ENCODE results near the gene TUBA3D.
"Not testable (repeated sequence)": the region's sequence is repeated elsewhere in the genome, so short reads cannot be mapped to it uniquely, and the experiment has no call there.

TUBA3D gene

GRCh38 chr2:131484906-131485460, 9.1 kb downstream of the TUBA3D start:
- DNase-seq, result not testable (repeated sequence)

- DNase-seq, result not testable (repeated sequence)
These were observed 10.4 kb downstream of the TUBA3D start for GRCh38 chr2:131486201-131486902.

- DNase-seq, result no peak
These were observed 12.6 kb downstream of the TUBA3D start for GRCh38 chr2:131488306-131489205.

DNA sequence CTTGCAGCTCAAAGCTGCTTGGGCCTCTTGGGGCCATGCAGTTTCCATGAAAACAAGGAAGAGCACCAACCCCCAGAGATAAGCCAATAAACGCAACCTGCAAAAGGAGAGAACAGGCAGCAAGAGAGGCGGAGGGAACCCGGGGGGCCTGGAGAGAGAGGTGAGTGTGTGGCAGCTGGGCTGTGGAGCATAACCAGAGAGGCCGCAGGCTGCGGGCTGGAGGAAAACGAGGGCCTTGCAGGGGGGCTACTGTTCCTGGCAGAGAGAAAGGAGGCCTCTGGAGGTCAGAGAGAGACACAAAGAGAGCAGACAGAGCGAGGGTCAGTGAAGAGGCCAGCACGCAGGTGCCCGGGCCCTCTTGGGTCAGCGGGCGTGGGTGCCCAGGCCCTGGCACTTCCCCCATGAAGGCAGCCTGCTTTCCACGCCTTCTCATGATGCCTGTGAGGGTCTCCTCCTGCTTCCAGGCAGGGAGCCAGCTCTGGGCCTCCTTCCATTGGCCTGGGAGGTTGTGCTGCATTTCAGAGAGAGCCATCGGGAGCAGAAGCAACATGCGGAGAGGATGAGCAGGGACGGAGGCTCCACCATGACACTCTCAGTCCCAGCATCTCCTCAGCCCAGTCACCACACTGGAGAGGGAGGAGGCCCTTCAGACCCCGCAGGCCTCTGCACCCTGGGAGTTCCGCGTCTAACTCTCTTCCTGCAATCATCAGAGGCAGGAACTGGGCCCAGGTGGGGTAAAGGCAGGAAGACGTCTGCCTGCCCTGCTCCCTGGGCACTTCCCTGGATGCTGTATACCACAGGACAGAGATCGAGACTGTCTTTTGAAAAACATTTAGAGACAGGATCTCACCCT, 14.9 kb downstream of the TUBA3D start:
- DNase-seq, result peak; percentile 33

DNA sequence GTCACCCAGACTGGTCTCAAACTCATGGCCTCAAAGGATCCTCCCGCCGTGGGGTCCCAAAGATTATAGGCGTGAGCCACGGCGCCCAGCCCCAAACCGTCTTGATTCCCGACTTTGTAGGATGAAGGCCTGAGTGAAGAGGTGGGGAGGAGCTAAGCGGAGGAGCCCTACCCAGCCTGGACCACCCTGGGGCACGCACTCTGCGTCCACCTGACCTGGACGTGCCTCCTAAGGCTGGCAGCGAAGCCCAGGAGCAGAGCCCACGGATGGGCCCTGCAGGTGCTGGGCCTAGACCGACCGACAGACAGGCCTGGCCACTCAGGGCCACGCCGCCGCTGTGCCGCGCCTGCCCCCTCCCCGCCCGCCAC, 15.5 kb downstream of the TUBA3D start:
- not testable (repeated sequence) for DNase-seq

- DNase-seq, result not testable (repeated sequence)
These were observed 16.1 kb downstream of the TUBA3D start, which contains the start of gene MZT2A for GRCh38 chr2:131492015-131492417. MZT2A (minus strand) TSS chr2:131492397; CDS start chr2:131492376, 21 bp downstream.

DNA sequence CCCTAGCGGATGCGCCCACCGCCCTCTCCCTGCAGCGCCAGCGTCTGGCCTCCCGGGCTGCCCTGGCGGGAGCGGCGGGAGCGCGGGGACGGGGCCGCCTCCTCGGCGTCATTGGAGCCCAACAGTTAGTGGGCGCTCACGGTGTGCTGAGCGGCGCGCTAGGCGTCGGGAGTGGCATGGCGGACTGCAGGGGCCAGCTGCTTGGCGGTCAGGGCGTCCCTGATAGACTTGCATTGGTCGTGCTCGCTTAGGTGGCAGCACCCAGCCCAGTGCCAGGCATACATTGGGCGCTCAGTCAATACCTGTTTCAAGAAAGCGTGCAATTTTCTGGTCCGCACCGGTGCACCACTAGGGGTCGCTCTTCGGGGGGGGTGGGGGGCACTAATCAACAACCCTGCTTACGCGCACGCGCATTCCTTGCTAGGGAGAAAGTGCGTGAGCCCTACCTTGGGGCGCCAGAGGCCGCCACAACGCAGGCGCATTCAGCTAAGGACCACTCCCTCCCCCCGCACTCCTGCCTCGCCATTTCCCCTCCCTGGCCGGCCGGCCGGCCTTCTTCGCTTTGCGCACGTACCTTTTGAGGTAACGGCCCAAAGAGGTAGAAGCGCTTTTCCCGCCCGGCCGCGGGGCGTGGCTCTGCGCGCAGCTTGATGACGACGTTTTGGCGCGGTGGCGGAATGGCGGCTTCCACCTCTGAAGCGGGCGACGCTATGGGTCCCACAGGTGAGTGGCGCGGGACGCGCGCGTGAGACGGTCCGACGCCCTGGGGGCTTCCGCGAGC, 16.7 kb downstream of the TUBA3D start:
- peak; percentile 96 for DNase-seq

GRCh38 chr2:131493199-131493968, 17.5 kb downstream of the TUBA3D start:
- no peak for DNase-seq

GRCh38 chr2:131495506-131495905, 19.6 kb downstream of the TUBA3D start:
- DNase-seq, result not testable (repeated sequence)

DNA sequence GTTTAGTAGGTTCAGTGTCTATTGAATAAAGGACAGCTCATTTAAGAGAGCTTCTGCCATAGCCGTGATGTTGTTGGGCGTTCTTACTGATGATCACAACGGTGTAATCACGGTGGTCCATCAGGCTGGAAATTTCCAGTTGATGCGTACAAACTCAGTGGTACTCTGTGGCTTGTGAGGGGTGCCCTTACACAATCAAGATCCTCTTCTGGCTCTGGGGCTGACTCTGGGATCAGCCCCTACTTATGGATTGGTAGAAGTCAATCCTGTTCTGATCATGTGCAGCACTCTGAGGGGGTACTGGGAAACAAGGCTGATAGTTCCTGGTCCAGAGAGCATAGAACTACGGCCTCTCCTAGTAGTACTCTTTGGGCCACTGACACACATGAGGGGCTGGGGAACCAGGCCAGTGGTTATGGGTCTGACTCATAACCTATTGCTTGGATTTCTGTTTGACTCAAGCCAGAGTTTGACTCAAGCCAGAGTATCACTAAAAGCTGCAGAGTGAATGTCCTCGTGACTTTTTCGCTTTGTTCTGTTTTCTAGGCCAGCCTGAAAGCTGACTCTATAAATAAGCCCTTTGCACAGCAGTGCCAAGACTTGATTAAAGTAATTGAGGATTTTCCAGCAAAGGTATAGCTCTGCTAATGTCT, 22.5 kb downstream of the TUBA3D start:
- DNase-seq, result not testable (repeated sequence)

DNA sequence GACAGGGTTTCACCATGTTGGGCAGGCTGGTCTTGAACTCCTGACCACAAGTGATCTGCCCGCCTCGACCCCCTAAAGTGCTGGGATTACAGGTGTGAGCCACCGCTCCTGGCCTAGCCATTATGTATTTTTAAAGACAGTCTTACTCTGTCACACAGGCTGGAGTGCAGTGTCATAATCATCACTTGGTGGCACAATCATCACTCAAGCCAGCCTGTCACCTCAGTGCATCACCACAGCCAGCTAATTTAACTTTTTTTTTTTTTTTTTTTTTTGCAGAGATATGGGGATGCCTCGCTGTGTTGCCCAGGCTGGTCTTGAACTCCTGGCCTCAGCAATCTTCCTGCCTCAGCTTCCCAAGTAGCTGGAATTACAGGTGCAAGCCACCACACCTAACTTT, 27.7 kb downstream of the TUBA3D start:
- not testable (repeated sequence) for DNase-seq

GRCh38 chr2:131504082-131504750, 28.3 kb downstream of the TUBA3D start:
- DNase-seq, result not testable (repeated sequence)

DNA sequence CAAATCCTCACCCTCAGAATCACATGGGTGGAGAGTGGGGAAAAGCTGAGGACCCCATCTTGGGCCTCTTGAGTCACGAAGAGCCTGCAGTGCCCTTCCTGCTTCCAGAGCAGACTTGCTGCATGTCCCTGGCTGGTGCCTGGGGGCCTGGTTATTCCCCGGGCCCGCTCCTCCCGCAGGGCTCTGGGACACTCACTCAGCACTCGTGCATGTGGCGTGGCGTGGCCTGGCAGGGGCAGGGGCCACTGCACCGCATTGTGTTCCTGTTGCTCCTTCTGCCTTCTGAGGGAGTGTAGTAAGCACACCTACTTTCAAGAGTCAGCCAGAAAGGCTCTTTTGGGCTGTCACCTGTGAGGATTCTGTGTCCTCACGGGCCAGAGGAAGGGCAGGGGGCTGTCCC, 33.7 kb downstream of the TUBA3D start:
- DNase-seq, result no peak

- not testable (repeated sequence) for DNase-seq
These were observed 35.5 kb downstream of the TUBA3D start for GRCh38 chr2:131511291-131511968.

DNA sequence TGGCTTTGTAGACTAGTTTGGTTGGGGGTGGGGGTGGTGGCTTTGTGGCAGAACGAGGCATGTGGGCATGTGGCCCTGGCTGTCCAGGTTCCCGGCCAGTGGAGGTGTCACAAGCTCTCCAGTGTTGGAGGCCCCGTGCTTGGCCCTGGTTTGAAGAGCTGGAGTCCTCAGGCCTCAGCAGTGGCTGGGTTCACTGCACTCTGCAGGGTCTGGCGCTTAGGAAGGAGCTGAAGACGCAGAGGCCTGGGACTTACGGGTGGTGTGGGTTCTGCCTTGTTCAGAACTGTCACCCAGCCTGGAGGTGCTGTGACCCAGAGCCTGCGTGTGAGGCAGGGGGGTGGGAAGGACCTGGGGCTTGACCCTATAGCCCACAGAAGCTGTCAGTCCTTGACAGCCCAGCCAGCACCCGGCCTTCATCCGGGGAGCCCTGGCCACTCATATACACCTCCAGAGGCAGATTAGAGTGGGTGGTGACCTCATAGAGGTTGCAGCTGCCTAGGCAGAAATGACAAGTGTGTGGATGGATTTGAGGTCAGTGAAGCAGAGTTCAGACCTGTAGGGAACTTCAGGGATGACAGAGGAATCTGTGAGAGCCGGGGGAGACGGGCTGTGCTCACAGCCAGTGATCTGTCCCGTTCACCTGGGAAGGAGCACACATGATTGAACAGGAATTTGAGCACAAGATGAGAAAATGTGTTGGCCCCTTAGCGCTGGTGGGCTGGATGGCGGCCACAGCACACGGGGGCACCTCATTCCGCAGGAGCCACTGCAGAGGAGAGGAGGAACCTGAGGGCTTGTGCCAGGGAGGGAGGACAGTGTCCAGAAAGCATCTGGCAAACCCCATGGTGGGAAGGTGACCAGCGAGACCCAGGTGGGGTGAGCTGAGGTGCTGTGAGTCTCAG, 36.3 kb downstream of the TUBA3D start:
- DNase-seq, result not testable (repeated sequence)

DNA sequence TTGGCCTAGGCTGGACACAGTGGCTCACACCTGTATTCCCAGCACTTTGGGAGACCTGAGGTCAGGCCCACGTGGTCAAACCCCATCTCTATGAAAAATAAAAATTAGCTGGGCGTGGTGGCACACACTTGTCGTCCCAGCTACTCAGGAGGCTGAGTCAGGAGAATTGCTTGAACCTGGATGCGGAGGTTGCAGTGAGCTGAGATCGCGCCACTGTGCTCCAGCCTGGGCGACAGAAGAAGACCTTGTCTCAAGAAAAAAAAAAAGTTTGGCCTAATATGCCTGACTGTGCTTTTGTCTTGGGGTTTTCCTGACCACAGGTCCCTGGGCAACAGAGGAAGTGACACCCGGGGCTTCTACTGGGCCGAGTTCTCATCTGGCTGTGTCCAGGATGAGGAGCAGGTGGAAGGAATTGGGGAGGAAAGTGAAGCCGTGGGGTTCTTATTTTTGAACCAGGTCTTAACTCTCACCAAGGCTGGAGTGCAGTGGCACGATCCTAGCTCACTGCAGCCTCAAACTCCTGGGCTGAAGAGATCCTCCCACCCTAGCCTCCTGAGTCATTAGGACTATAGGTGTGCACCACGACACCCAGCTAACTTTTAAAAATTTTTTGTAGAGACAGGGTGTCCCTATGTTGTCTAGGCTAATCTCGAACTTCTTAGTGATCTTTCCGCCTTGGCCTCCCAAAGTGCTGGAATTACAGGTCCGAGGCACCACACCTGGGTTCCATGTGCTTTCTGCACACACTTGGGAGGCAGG, 38.7 kb downstream of the TUBA3D start:
- not testable (repeated sequence) for DNase-seq

DNA sequence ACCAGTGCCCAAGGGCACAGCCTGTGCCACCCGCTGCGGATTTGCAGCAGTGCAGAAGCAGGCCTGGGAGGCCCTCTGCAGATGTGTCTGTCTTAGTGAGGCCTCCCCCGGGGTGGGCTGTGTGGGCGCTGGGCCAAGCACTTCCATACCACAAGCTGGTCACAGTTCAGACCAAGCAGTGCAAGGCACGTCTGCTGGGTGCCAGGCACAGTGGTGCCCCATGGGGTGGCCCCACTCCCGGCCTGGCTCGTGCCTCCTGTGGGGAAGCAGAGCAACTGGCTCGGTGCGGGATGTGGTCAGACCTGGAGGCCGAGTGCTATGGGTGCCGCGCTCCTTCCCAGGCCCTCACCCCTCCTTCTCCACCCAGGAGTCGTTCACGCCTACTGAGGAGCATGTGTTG, 39.3 kb downstream of the TUBA3D start:
- not testable (repeated sequence) for DNase-seq
